ENCODE results near the gene MRPL48. TPM values are rescaled to one million over a fixed set of nuclear protein-coding genes. Genes with fewer than 3 reads are reported as not detected.
"Not testable (repeated sequence)": the region's sequence is repeated elsewhere in the genome, so short reads cannot be mapped to it uniquely, and the experiment has no call there.

MRPL48 gene
- total RNA-seq, 1 experiment from 2014 or later = 98.2 TPM

- DNase-seq (ENCODE audit: low read depth) = peak; percentile 23
Measured at GRCh38 chr11:73838443-73839122, 50.9 kb downstream of the MRPL48 start.

GRCh38 chr11:73839123-73839457, 51.4 kb downstream of the MRPL48 start:
- DNase-seq (ENCODE audit: low read depth) = no peak

GRCh38 chr11:73851046-73851764, 63.5 kb downstream of the MRPL48 start:
- no peak for DNase-seq (ENCODE audit: low read depth)

- no peak for DNase-seq (ENCODE audit: low read depth)
Measured at GRCh38 chr11:73852049-73852448, 64.4 kb downstream of the MRPL48 start.

GRCh38 chr11:73854680-73855079, 67.0 kb downstream of the MRPL48 start:
- DNase-seq (ENCODE audit: low read depth) = no peak

GRCh38 chr11:73856031-73856567, 68.4 kb downstream of the MRPL48 start:
- no peak for DNase-seq (ENCODE audit: low read depth)

DNA sequence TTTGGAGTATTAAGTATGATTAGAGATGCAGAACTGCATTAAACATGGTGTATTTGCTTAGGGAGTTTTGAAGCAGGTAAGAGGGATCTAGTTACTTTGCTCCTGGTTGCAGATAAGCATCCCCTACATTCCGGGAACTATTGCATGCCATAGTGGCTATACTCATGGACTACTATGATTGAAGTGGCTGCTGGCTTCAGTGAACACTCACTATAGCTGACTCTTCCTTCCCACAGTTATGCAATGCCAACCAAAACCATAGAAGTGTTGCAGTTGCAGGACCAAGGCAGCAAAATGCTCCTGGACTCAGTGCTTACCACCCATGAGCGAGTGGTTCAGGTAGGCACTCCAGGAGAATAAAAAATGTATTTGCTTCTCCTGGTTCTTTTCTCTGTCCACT, 72.0 kb downstream of the MRPL48 start:
- no peak for DNase-seq (ENCODE audit: low read depth)

DNA sequence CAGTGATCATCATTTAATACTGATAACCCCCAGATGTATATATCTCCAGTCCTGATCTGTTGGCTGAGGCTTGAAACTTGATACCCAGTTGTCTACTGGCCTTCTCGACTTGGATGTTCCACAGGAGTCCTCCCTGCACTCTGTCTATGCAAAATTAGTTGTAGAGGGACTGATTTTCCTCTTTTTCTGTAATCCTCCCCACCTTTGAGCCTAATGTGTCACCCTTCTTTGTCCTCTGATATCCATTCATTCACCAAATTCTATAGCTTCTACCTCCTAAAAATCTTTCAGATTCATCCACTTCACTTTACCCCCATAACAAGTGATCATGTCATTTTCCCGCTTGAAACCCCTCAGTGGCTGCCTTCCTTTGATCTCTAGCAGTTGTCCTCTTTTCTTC, 72.5 kb downstream of the MRPL48 start:
- DNase-seq (ENCODE audit: low read depth) = no peak

GRCh38 chr11:73862986-73863385, 75.3 kb downstream of the MRPL48 start:
- no peak for DNase-seq (ENCODE audit: low read depth)

GRCh38 chr11:73866095-73866579, 78.5 kb downstream of the MRPL48 start:
- peak; percentile 39 for DNase-seq (ENCODE audit: low read depth)

DNA sequence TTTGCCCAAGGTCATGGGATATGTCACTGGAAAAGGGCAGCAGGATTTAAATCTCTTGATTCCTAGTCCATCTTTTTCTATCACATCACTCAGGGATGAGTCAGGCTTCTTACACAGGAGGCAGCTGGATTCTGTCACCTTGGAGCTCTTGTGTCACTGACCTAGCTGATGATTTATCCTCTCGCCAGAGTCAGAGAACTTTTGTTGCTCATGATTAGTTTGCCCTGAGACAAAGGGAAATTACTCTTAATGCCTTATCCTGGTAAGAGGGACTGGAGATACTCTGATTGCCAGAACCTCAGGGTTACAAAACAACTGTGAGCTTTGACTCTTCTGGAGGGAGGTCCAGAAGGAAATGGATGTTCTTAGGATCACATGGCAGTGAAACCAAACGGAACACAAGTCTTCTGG, 78.9 kb downstream of the MRPL48 start:
- DNase-seq (ENCODE audit: low read depth) = peak; percentile 88

- DNase-seq (ENCODE audit: low read depth) = peak; percentile 13
Measured at GRCh38 chr11:73869332-73869949, 81.8 kb downstream of the MRPL48 start.

DNA sequence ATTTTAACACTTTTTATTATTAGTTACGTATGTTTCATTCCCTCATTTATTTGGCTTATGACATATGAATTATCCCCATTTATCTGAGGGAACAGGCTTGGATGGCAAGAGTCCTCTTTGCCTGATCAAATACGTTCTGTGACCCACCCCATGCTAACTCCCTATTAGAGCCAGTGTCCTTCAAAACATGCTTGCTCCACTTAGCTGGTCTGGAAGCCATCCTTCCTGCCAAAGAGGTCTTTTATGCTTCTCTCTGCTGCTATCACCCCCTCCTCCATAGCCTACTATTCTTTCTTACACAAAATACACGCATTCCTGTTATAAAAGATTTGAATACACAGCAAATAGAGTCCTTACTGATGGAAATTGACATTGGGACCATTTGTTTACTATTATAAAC, 82.6 kb downstream of the MRPL48 start:
- no peak for DNase-seq (ENCODE audit: low read depth)

DNA sequence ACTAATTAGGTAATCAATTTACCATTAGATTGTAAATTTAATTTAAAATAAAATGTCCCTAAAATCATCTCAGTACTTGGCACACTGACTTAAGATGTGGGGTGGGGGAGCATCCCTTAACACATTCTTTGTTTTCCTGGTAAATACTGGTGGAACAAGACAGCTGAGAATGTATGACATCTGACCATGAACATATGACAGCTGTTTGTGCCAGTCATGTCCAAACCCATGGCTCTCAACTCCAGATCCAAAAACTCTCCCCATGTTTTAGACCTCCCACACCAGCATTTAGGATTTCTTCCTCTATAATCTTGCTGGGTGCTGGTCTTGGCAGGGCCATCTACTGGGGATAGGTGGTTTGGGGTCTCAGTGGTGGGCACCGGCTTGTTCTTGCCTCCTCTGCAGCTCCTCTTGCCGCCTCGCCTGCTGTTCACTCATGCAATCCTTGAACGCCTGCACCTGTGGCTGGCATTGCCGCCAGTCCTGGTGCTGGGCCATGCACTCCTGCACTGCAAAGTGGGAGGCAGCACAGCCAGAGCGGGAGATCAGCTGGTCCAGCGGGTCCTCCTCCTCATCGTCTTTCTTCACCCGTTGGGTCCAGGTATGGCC, 85.2 kb downstream of the MRPL48 start:
- no peak for DNase-seq (ENCODE audit: low read depth)

DNA sequence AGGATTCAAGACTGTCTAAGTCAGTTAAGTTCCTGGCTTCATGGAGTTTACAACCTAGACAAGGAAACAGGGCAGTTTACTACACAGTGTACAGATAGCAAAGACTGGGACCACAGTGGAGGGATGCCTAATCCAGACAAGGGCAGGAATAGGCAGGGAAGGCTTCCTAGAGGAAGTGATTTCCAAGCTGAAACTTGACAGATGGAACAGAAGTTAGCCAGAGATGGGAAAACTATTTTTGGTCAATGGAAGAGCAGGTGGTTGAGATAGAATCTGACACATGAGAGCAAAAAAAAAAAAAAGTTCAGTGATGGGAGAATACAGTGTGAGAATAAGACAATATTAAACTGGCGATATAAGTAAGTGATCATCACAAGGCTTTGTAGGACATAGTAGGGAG, 87.7 kb downstream of the MRPL48 start:
- DNase-seq (ENCODE audit: low read depth) = no peak

- peak; percentile 7 for DNase-seq (ENCODE audit: low read depth)
Measured at GRCh38 chr11:73875840-73876239, 88.2 kb downstream of the MRPL48 start.

- DNase-seq (ENCODE audit: low read depth) = peak; percentile 97
Measured at GRCh38 chr11:73876424-73877310, 89.0 kb downstream of the MRPL48 start, which contains the start of the genes COA4 and PAAF1. COA4 (minus strand) TSS chr11:73876846; CDS start chr11:73873378, 3,468 bp downstream. PAAF1 (plus strand) TSS chr11:73876999; CDS start chr11:73877022, 23 bp downstream.

- DNase-seq (ENCODE audit: low read depth) = no peak
Measured at GRCh38 chr11:73878771-73879170, 91.1 kb downstream of the MRPL48 start.

DNA sequence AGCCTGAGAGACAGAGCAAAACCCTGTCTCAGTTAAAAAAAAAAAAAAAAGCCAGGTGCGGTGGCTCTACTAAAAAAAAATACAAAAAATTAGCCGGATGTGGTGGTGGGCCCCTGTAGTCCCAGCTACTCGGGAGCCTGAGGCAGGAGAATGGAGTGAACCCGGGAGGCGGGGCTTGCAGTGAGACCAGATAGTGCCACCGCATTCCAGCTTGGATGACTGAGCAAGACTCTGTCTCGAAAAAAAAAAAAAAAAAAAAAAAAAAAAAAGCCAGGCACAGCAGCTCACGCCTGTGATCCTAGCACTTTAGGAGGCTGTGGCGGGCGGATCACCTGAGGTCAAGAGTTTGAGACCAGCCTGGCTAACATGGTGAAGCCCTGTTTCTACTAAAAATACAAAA, 92.8 kb downstream of the MRPL48 start:
- DNase-seq (ENCODE audit: low read depth) = not testable (repeated sequence)

DNA sequence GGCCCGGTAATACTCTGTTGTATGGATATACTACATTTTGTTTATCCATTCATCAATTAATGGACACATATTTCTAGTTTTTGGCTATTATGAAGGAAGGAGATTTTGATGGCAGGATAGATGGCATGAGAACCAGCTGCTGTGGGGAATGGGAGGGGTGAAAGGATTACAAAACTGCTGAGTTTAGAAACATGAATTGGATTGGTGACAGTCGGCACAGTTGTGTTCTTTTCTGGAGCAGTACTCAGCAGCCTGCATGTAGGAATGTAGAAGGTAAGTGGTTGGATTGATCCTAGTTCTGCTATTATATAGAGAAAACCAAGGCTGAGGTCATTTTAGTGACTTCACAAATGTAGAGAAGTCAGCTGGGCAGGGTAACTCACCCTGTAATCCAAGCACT, 96.2 kb downstream of the MRPL48 start:
- no peak for DNase-seq (ENCODE audit: low read depth)

- no peak for DNase-seq (ENCODE audit: low read depth)
Measured at GRCh38 chr11:73888244-73888643, 100.6 kb downstream of the MRPL48 start.

Data from RPMI7951 (cell line).